Endothelial cell of umbilical vein (primary cell): ENCODE results near the gene MTFMT. TPM values are rescaled to one million over a fixed set of nuclear protein-coding genes. Genes with fewer than 3 reads are reported as not detected.
"Not testable (repeated sequence)": the region's sequence is repeated elsewhere in the genome, so short reads cannot be mapped to it uniquely, and the experiment has no call there.

Source experiments
- BruUV-seq: library from RNA; stranded (reverse); fragments of 400-500 nt; replicated peaks from 2 replicates; lab custom pipeline; 2021; lab: Mats Ljungman, UMichigan
- CTCF ChIA-PET: fragments of 300-600, 350-600 bp; sonication (Branson Sonifier 250); formaldehyde crosslinking; loops from one replicate; lab custom pipeline; 2021; ENCODE audit warnings: antibody characterized with exemption, inconsistent platforms; lab: Charles Lee
- POLR2A ChIA-PET: fragments of 300-600, 350-600 bp; sonication (Branson Sonifier 250); formaldehyde crosslinking; loops from one replicate; lab custom pipeline; 2021; ENCODE audit warnings: antibody characterized with exemption, inconsistent platforms; lab: Charles Lee
- DNase-seq: peaks from one replicate; pipeline ENCODE4 v3.0.0-alpha.2; 2011; ENCODE audit warnings: low read depth, low spot score
- FAIRE-seq: peaks from 2 replicates; lab custom pipeline; 2011; peaks lifted over from hg19 to GRCh38; lab: Jason Lieb, UNC
- H2AFZ ChIP-seq: 2 replicates; pipeline ENCODE4 v1.6.0; 2012; ENCODE audit warnings: low read depth, low read length, control low read depth, inconsistent platforms
- H3K27ac ChIP-seq: 2 replicates; pipeline ENCODE4 v1.5.1; 2011; ENCODE audit warnings: low read depth, mild to moderate bottlenecking, control low read depth, low read length, moderate library complexity; ENCODE audit not compliant: insufficient read depth
- H3K27me3 ChIP-seq, 2 experiments: 2 replicates each; pipeline versions ENCODE4 v1.6.0 to v1.6.1; 2011; ENCODE audit warnings: low read length in 2 of 2, mixed read lengths in 1 of 2; ENCODE audit not compliant: control insufficient read depth in 2 of 2, insufficient read depth in 2 of 2
- H3K36me3 ChIP-seq, 2 experiments: 2 replicates in 1 of 2; 3 replicates in 1 of 2; pipeline ENCODE4 v1.5.1; 2011; ENCODE audit warnings: low read length in 2 of 2, mild to moderate bottlenecking in 1 of 2, moderate library complexity in 1 of 2; ENCODE audit not compliant: control insufficient read depth in 2 of 2, insufficient read depth in 2 of 2; ENCODE audit errors: extremely low read depth in 1 of 2
- H3K4me1 ChIP-seq: 3 replicates; pipeline ENCODE4 v1.5.1; 2011; ENCODE audit warnings: mild to moderate bottlenecking, low read length; ENCODE audit not compliant: control insufficient read depth, insufficient read depth; ENCODE audit errors: extremely low read depth
- H3K4me2 ChIP-seq: 2 replicates; pipeline ENCODE4 v1.6.1; 2011; ENCODE audit warnings: low read length, control low read depth, mixed read lengths; ENCODE audit not compliant: insufficient read depth
- H3K4me3 ChIP-seq, 3 experiments: fragments of 200-600 bp in 1 of 3; sonication (generic), shearing (Covaris generic) in 1 of 3; replicated peaks in 1 of 3; 2 replicates each; pipeline ENCODE4 v1.5.1; 2011 to 2016; ENCODE audit warnings: control low read depth in 3 of 3, low read length in 3 of 3, mild to moderate bottlenecking in 2 of 3, inconsistent platforms in 1 of 3, low read depth in 1 of 3, moderate library complexity in 1 of 3; ENCODE audit not compliant: insufficient read depth in 1 of 3
- H3K79me2 ChIP-seq: 2 replicates; pipeline ENCODE4 v1.6.0; 2012; ENCODE audit warnings: low read length, inconsistent platforms; ENCODE audit not compliant: control insufficient read depth, insufficient read depth
- H3K9ac ChIP-seq: replicated peaks from 2 replicates; pipeline ENCODE3; 2011; ENCODE audit warnings: low read length, control low read depth; ENCODE audit not compliant: insufficient read depth; ENCODE audit errors: extremely low read depth
- H3K9me1 ChIP-seq: replicated peaks from 3 replicates; pipeline ENCODE4 v1.6.0; 2011; ENCODE audit warnings: mild to moderate bottlenecking, low read length; ENCODE audit not compliant: control insufficient read depth, insufficient read depth; ENCODE audit errors: extremely low read depth
- H3K9me3 ChIP-seq: replicated peaks from 2 replicates; pipeline ENCODE4 v1.5.1; 2012; ENCODE audit warnings: low read length, inconsistent platforms; ENCODE audit not compliant: control insufficient read depth, insufficient read depth
- H4K20me1 ChIP-seq: replicated peaks from 2 replicates; pipeline ENCODE3; 2011; ENCODE audit warnings: mild to moderate bottlenecking, low read length; ENCODE audit not compliant: control insufficient read depth, insufficient read depth; ENCODE audit errors: extremely low read depth
- FOS ChIP-seq: IDR thresholded peaks from 2 replicates; pipeline ENCODE4 v1.6.1; 2011; ENCODE audit warnings: mild to moderate bottlenecking, low read length, moderate library complexity, borderline replicate concordance; ENCODE audit not compliant: insufficient read depth
- MYC ChIP-seq: IDR thresholded peaks from one replicate; pipeline ENCODE4 v1.6.1; 2011; ENCODE audit warnings: mild to moderate bottlenecking, low read depth, low read length
- dilution Hi-C: fragments of 300-500 bp; cut with MboI; formaldehyde crosslinking; loops from one replicate; pipeline ENCODE4 v1.15.0; 2019; ENCODE audit warnings: low sequenced_read_pairs; ENCODE audit not compliant: extremely low pct_ligation_motif_present
- intact Hi-C: fragments of 100-400 bp; cut with micrococcal nuclease; formaldehyde crosslinking; loops from one replicate; pipeline ENCODE4 v1.10.0; 2022
- polyA plus RNA-seq, 4 experiments: library from polyadenylated mRNA; depleted of rRNA in 3 of 4; stranded (reverse) in 3 of 4; unstranded in 1 of 4; fragments of >200 nt; gene quantifications; 2 replicates each; pipeline versions ENCODE4 v1.2.1 to v1.2.3, GENCODE V29; 2011 to 2012; ENCODE audit warnings: missing spikeins in 1 of 4
- total RNA-seq: library from RNA; stranded (reverse); gene quantifications from 2 replicates; pipeline ENCODE4 v1.2.3, GENCODE V29; 2021

The MTFMT gene
- total and polyA plus RNA-seq, 2 donors (not counting 3 experiments of a cell fraction or from before 2014, with no cell fraction given), result 7.5 to 20.4 TPM

DNA sequence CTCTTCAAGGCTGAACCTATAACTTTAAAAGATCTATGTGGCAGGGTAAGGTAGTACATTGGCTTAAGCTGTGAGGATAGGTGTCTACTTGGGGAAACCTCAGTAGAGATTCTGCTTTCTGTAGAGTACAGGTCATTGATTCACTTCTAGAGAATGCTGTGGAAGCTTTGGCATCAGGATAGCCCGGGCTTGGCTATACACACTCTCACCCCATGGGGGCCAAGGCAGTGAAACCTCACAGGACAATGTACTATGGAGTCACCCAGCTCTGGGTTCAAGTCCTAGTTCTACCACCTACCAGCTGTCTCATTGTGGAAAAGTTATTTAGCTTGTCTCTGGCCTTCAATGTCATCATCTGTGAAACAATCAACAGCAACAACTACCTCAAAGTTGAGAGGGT lies 9.0 kb downstream of the MTFMT start:
- FAIRE-seq (no peak), DNase-seq (no peak)
- Histone ChIP-seq H2AFZ (no peak overlapping the region), H3K4me3 (no peak overlapping the region), H3K27ac (no peak overlapping the region), H3K4me2 (no peak overlapping the region), H3K36me3 (peaks cover 2 to 9% of the 10 kb centered on the region in 2 experiments), H3K79me2 (no peaks in the 10 kb centered on the region), H3K9me1 (no peaks in the 10 kb centered on the region), H4K20me1 (no peaks in the 10 kb centered on the region), H3K9me3 (no peaks in the 10 kb centered on the region), H3K27me3 (no peaks in the 10 kb centered on the region), H3K4me1 (no peaks in the 10 kb centered on the region), H3K9ac (no peak overlapping the region)
- ChIA-PET POLR2A (interaction anchor here (0.7 kb wide), 1 partner anchor 39 kb away, joined by 3 read pairs; no protein-coding TSS in a partner anchor), CTCF (no interaction called here)
- BruUV-seq, result no TSS peak
- TF ChIP-seq FOS (no peak), MYC (no peak)
- intact Hi-C loops (no loop called here), dilution Hi-C loops (no loop called here)

DNA sequence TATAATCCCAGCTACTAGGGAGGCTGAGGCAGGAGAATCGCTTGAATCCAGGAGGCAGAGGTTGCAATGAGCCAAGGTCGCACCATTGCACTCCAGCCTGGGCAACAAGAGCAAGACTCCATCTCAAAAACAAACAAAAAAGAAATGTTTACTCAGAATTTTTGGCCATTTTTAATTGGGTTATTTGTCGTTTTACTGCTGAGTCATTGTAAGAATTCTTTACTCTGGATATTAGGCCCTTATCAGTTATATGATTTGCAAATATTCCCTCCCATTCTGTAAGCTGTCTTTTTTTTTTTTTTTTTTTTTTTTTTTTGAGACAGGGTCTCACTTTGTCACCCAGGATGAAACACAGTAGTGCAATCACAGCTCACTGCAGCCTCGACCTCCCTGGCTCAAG lies 18.2 kb downstream of the MTFMT start:
- ChIA-PET CTCF (interaction anchor here (0.6 to 1.4 kb wide), 3 partner anchors 23 to 244 kb away, joined by 3 to 4 read pairs (median 3); no protein-coding TSS in a partner anchor), POLR2A (interaction anchor here (0.6 to 0.7 kb wide), 3 partner anchors 16 to 283 kb away, joined by 6 to 14 read pairs (median 13); partner anchors contain the start of gene SPG21)
- H3K9ac ChIP-seq, H2AFZ ChIP-seq, DNase-seq, H3K4me3 ChIP-seq, H3K9me3 ChIP-seq, H3K79me2 ChIP-seq, H3K9me1 ChIP-seq, H4K20me1 ChIP-seq, BruUV-seq, H3K27ac ChIP-seq, H3K27me3 ChIP-seq, dilution Hi-C loops, FAIRE-seq, H3K36me3 ChIP-seq, H3K4me2 ChIP-seq, H3K4me1 ChIP-seq, intact Hi-C loops: not testable (repeated sequence)
